ENCODE measurements around the gene RALGAPB. TPM values are rescaled to one million over a fixed set of nuclear protein-coding genes. Genes with fewer than 3 reads are reported as not detected.
"Not testable (repeated sequence)": the region's sequence is repeated elsewhere in the genome, so short reads cannot be mapped to it uniquely, and the experiment has no call there.

Gene RALGAPB
- 10 to 100 TPM; 14.7 to 27.5 (median 22.7) TPM for polyA plus RNA-seq (ENCODE audit: insufficient read length in 10 of 10)
- long read RNA-seq, donor 1, full-length matches to known transcripts = 1 of 1 reads
- long read RNA-seq, donor 1, partial matches to known transcripts = 0 of 1 reads
- long read RNA-seq, donor 1, other reads (novel, unspliced or antisense) = 0 of 1 reads
- long read RNA-seq, donor 2 = 0 reads
- long read RNA-seq, donor 3 = 0 reads
- long read RNA-seq, donor 4, full-length matches to known transcripts = 1 of 1 reads
- long read RNA-seq, donor 4, partial matches to known transcripts = 0 of 1 reads
- long read RNA-seq, donor 4, other reads (novel, unspliced or antisense) = 0 of 1 reads
- long read RNA-seq, donor 5 = 0 reads
- long read RNA-seq, donor 6, full-length matches to known transcripts = 2 of 2 reads
- long read RNA-seq, donor 6, partial matches to known transcripts = 0 of 2 reads
- long read RNA-seq, donor 6, other reads (novel, unspliced or antisense) = 0 of 2 reads
- long read RNA-seq, donor 7 = 0 reads
- long read RNA-seq, donor 8, full-length matches to known transcripts = 2 of 2 reads
- long read RNA-seq, donor 8, partial matches to known transcripts = 0 of 2 reads
- long read RNA-seq, donor 8, other reads (novel, unspliced or antisense) = 0 of 2 reads
- long read RNA-seq, donor 9 = 0 reads

- DNase-seq = peak; percentile 99 to 100 (median 100)
Measured at GRCh38 chr20:38472513-38473366, at the start of gene RALGAPB. Gene RALGAPB, plus strand, starts transcription at chr20:38472843. Its CDS starts 15,590 bp downstream, at chr20:38488433.

DNA sequence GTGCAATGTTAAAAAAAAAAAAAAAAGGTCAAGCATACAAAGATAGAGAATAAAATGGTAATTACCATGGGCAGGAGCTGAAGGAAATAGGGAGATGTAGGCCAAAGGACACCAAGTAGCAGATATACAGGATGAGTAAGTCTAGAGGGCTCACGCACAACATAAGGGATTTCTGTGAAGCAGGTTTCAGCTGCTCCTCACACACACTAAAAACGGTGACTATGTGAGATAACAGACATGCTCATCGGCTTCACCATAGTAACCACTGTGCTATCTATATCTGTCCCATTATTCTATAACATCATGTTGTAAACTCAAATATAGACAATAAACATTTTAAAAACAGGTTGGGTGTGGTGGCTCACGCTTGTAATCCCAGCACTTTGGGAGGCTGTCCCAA is 49.1 kb upstream of the RALGAPB start:
- DNase-seq = no peak

DNA sequence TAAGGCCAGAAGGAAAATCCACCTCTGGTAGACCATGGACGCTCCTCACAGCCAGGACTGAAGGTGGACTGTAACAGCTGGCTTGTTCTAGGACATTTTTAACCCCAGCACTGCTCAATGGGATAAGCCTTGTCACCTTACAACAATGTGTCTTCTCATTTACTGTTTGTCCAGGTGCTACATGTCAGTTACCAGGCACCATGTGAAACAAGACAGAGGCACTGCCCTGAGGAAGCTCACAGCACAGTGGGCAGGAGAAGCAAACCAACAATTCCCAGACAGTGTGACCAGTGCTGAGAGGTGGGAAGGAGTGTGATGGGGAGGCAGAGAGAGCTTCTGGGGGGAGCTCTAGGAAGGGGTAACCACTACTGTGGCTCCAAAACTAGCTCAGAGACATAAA is 48.2 kb upstream of the RALGAPB start:
- DNase-seq = no peak

GRCh38 chr20:38426006-38426897 is 46.4 kb upstream of the RALGAPB start:
- DNase-seq = peak in 1 of 3 donors; percentile 77

GRCh38 chr20:38427655-38428023 is 45.0 kb upstream of the RALGAPB start:
- no peak for DNase-seq

DNA sequence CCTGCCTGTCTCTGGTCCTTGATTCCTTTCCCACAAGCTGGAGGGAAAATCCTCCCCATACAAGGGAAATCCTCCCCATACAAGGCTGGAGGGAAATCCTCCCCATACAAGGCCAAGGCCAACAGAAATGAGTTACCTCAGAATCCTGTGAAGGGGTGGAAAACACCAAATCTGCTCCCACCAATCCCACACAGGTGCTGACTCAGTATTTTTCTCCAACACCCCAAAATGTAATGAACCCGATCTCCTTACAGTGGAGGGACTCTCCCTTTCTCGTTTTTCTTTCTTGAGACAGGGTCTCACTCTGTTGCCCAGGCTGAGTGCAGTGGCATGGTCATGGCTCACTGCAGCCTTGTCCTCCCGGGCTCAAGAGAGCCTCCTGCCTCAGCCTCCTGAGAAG is 43.8 kb upstream of the RALGAPB start:
- DNase-seq = no peak

DNA sequence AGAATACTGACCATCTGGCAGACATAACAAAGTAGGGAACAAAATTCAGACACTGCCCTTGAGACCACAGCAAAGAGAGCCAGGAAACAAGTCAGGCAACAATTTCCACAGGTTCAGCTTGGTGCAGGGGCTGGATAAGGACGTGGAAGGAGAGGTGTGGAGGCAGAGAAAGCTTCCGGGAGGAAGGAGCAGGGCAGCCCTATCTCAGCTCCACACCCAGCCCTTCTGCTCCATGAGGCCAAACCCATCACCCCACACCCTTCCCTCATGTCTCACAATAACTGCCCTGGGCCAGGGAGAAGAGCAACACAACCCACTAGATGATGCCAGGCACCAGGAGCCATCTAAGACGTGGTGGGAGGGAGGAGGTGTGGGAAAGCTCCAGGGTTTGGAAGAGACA is 43.3 kb upstream of the RALGAPB start:
- DNase-seq = no peak

GRCh38 chr20:38430679-38431325 is 41.8 kb upstream of the RALGAPB start:
- no peak for DNase-seq

- no peak for DNase-seq
Measured at GRCh38 chr20:38432292-38432691, 40.4 kb upstream of the RALGAPB start.

GRCh38 chr20:38432870-38433269 is 39.8 kb upstream of the RALGAPB start:
- not testable (repeated sequence) for DNase-seq

DNA sequence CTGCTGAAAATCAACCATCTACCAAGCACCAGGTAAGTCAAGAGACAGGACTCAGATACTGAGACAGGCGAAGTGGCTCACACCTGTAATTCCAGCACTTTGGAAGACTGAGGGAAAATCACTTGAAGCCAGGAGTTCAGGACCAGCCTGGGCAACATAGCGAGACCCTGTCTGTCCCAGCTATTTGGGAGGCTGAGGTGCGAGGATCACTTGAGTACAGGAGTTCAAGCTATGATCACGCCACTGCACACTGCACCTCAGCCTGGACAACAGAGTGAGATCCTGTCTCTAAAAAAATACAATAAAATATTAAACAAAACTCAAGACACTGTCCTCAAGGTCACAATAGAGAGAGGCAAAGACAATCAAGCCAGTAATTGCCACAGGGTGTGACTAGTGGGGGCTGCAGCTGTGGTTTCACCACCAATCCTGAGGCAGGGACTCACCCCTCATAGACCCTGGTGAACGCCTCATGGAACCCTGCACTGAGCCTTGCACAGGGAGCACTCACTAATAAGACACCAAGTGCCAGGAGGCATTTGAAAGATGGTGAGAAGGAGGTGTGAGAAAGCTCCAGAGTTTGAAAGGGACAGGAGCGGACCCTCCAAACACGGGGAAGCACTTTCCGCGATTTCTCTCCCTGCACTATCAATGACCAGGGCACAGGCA is 39.2 kb upstream of the RALGAPB start:
- DNase-seq = no peak

DNA sequence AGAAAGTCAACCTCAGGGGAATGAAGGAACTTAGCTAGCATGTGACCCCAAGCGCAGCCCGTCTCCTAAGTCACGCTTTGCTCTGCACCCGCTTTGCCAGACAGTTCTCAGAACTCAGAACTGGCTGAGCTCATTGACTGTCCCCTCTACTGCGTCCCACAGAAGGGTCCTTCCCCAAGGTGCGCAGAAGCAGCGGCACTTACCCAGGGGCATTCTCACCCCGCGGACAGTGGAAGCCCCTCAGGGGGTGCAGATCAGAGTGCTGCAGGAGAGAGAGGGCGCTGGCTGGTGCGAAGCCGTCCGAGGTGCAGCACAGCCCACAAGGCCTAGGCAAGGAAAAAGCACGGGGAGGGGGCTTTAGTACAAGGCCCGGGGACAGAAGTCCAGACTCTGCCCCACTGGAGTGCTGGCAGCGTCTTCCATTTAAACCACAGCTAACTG is 38.3 kb upstream of the RALGAPB start:
- DNase-seq = peak in 1 of 3 donors; percentile 68

DNA sequence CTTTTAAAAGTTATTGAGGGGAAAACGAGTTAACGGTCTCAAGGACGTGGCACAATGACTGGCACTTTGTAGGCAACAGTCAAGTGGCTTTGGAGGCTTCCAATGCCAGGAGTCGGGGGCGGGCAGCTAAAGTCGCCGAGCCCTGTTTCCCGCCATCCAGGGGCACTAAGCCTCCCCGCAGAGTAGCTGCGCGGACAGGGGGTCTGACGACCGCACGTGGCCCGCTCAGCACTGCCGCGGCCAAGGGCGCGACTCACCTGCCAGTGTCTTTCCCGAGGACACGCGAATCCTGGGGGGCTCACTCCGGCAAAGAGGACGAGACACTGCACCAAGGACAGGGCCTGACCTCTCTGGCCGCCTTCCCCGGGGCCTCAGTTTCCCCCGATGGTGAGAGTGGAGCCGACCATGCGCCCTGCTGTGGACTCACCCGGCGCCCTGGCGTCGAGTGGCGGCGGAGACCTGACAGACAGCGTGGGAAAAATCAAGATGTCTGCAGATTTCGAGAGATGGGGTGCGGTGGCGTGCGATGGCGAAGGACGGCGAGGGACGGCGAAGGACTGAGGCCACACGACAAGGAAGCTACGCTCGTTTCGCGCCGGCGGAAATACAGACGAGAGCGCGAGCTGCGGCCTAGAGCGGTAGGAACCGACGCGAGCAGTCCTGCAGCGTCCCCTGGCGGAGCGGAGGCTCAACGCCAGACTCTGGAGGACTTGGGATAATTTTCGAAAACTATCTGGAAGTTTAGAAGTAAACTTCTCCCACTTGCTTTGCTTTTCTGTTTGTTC is 37.7 kb upstream of the RALGAPB start, which contains the start of gene SNHG17:
Gene SNHG17, minus strand, starts transcription at position 559 of the 785 bp plus-strand sequence.
- peak; percentile 91 to 96 (median 95) for DNase-seq

GRCh38 chr20:38435555-38435939 is 37.1 kb upstream of the RALGAPB start:
- peak in 1 of 3 donors; percentile 52 for DNase-seq

DNA sequence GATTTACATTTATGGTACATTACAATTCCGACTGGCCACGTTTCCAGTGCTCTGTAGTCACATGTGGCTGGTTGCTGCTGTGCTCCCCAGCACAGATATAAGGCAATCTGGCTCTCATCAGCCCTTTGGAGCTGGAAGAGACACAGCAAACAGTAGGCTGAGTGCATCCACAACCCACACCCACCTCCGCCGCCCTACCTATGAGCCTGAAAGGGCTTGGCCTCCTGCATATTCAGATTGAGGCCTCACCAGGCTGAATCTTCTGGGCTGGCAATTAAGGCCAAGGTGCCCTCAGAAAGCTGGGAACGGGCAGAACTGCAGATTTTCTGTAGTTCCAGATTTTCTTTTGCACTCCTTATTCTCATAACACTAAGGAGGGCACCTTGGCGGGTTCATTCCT is 34.8 kb upstream of the RALGAPB start:
- no peak for DNase-seq

- not testable (repeated sequence) for DNase-seq
Measured at GRCh38 chr20:38441110-38441509, 31.5 kb upstream of the RALGAPB start.

- no peak for DNase-seq
Measured at GRCh38 chr20:38441916-38442315, 30.7 kb upstream of the RALGAPB start.

DNA sequence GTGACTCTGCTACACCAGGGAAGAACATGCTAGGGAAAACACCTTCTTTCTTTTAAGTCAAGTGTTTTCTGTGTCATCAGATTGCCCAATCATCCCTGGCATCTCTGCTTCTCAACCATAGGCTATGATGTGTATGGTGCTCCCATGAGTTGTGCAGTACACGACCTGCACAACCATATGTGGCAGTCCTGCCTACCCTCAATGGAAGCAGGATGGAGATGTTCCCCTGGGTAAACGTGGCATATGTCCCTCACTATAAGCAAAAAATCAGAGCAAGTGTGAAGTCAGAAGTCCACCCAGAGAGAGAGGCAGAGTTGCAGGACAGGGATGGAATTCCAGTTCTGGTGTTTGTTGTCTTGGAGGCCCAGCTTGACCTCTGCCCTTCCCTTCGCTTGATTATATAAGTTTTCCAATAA is 27.3 kb upstream of the RALGAPB start:
- DNase-seq = no peak

DNA sequence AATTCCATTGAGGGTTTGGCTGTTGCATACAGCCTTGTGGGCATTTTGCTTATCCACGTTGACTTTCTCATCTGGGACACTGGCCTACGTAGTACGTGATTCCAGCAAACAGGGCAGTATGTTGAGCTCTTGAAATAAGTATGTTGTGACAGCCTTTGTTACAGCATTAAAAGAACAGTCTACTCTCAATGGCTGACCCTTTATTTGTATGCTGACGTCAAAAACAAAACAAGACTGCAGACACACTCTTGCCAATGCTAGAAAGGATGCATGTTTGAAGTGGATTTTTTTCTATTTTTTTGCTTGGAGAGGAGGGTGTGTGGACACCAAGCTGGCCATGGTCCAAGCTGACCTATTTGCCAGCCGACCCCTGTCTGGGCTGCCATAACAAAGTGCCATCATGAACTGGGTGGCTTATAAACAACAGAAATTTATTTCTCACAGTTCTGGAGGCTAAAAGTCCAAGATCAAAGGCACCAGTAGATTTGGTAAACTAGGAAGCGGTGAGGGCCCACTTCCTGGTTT is 26.7 kb upstream of the RALGAPB start:
- DNase-seq = no peak
